Kidney tubule cell (primary cell): ENCODE data around the gene CEMIP2.
A peak's percentile ranks its signal among the peaks of the same experiment; 100 is the strongest.

ENCODE experiments used
- DNase-seq: peaks from one replicate; pipeline ENCODE4 v3.0.0-alpha.2; 2018; ENCODE audit warnings: low spot score

CEMIP2 gene

DNA sequence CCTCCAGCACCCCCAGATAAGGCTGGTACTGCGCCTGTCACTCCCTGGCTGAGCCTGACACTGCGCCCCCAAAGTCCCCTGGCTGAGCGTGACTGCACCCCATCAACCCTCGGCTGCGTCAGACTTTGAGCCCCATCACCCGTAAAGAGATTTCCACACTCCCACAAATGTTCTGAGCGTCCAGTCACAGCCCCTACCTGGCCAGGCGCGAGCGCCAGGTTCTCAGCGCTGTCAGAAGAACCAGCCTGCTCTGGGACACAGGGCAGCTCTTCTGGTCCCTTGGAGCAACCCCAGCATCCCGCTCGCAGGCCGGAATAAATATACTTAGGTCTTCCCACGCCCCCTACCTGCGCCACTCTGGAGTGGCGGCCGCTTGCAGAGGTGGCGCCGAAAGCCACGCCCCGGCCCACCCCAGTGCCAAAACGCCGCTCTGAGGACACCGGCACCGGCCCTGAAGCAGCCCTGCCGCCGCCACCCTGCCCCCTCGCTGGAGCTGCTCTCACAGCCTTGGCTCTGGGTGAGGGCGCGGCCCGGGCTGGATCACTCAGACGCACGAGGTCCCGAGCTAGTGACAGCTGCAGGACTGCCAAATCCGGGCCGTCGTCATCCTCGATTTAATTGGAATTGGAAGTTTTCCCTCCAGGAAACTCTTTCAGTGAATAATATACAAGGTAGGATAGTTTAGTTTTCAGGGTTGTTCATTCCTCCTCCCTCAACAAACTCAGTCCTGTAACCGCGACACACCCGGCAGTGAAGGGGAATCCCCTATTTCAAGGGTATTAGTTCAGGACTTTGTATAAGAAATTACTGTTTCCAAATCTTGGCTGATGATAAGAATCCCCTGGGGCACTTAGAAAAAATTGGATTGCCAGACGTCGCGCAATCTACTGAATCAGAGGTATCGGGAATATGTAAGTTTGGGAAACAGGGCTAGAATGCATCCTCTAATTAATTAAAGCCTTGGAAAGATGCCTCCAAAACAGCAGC lies 1.2 kb upstream of the CEMIP2 start:
- peak; percentile 81 for DNase-seq

DNA sequence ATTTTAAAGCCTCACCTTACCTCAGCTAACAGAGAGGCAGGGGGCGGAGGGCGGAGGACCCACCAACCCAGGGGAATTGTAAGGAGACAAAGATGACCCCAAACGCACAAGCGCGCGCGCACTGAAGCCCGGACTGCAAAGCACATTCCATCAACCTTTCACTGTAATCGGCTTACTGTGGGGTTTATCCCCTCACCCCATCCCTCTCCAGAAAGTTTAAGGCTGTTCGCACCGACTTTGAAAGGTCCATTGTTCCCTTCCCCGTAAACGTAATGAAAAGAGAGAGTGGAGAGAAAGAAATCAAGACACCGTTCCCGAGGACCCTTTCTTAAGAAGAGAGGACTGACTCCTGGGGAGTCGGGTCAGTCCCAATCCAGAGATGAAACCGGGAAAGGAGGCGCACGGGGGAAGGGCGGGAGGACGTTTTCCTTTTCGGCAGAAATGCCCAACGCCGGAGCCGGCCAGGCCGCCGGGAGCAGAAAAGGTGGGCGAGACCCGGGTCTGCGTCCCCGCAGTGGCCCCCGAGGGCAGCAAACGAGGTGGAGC lies 464 bp downstream of the CEMIP2 start:
- peak; percentile 35 for DNase-seq

DNA sequence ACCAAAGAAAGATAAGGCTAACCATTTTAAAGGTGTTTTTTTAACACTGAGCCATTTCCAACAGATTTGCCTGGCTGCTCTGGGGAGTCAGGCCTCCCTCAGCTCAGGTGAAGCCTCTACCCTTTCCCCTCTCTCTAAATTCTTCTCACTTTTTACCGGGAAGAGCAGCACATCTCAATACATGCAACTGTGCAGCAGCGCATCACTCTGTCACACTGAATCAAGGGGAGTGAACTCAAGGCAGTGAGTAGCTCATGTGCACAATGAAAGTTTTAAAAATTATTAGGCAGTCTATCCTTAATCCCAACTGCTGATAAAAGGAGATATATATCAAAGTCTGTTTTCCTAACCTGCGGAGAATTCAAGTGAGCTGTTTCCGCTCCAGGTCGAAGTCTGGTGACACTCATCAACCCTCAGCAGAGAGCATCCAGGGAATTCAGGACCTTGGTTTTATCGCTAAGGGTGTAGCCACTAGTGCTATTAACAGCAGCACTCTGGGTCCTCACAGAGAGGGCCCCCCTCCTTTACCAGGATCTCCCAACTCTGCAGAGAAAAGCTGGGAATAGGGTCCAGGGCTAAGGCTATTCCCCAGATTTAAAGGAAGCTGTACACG lies 1.0 kb downstream of the CEMIP2 start:
- DNase-seq, result no peak

DNA sequence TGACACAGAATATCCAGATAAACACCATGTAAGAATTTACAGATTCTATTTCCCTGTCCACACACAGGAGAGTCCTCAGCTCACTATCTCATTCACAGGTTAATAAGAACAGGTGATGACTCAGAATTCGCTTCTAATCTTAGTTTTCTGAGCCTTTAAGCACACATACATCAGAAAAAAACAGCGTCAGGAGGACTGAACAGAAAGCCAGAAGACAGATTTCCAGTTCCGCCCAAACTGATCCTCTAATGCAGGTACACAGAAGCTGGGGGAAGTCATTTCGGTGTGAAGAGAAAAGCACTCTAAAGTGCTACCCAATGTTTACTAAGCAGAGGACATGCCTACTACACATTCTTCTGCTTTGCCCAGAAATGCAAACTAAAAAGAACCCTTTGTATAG lies 1.6 kb downstream of the CEMIP2 start:
- peak; percentile 82 for DNase-seq

DNA sequence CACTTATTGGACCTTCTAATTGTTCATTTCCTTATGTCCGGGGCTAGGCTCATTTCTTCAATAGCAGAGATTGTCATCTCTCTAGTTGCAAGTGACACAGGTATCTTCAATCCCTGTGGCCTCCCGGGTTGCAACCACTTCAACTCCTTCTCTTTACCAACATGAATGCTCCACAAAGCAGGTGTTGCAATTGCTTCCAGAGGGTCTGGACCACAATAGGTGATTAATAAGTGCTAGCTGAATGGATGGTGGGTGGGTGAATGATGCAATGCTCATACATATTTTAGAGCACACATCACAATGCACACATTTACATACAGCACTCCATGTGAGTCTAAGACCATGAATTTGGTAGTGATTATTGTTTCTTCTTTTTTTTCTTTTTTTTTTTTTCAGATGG lies 2.6 kb downstream of the CEMIP2 start:
- peak; percentile 49 for DNase-seq

DNA sequence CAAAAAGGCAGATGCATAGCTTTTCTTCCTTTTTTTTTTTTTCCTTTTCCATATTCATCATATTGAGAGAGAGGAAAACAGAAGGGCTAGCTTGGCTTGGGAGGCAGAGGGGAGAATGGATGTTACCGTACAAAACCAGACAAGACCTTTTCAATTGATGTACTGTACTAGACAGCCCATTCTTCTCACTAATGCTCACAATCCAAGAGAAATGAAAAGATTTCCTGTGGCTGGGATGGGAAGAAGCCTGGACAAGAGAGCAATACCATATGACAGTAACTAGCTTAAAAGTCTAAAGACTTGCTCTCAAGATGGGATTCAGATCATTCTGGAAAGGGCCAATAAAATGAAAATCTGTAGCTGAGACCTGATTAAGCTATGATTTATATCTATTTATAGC lies 3.4 kb downstream of the CEMIP2 start:
- DNase-seq, result no peak

DNA sequence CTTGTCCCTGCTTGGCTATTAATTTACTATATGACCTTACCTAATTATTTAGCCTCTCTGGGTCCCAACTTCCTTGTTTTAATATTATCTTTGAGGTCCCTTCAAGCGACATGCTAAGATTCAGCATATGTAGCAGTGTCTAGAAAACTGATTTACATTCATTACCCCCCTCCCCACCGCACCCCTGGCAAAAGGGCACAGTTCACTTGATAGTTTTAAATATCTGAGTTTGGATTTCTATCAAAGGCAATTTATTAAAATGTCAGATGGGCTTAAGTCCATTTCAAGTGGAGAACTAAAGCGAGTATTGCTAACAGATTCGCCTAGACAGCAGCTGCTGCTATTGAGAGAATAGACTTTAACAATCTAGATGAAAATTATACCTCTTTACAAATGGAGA lies 3.9 kb downstream of the CEMIP2 start:
- DNase-seq, result no peak

DNA sequence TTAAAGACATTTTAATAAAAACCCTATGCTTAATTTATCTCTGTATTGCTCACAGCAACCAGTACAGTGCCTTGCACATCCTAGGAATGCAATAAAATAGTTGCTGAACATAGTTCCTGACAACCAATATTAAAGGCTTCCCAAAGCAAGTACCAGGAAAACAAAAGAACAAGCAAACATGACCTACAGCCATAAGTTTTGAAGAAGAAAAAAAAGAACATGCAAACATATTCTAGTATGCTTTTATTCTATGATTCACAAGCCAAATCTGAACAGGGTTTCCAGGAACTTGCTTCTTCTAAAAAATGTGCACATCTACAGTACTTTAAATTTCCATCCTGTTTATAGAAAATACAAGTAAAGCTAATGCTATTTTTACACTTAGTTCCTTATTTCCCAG lies 4.5 kb downstream of the CEMIP2 start:
- DNase-seq, result peak; percentile 37

DNA sequence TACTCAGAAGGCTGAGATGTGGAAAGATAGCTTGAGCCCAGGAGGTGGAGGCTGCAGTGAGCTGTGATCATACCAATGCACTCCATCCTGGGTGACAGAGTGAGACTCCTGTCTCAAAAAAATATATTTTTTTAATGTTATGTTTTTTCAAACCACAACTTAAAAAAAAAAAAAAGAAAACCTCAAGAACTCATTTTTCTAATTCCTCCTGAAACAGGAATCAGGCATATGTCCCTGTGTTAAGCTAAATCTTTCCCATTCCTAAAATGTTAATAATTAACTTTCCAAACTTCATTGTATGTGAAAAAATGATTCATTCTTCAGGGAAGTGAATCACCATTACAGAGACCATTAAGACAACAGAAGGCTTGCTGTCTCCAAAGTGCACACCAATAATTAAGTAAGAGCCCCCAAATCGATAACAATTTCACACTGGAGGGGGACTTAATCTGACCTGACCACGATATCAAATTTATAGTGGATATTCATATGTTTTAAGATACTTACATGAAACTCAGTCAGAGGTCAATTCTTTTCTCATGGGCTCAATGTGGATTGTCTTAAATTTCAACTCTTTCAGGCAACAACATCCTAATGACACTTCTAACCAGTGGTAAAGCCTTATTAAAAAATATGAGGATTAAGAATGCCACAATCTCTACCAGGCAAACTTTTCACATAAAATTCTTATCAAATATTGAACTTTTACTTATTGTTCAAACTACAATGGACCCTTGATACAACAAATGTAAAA lies 5.2 kb downstream of the CEMIP2 start:
- DNase-seq, result peak; percentile 94

DNA sequence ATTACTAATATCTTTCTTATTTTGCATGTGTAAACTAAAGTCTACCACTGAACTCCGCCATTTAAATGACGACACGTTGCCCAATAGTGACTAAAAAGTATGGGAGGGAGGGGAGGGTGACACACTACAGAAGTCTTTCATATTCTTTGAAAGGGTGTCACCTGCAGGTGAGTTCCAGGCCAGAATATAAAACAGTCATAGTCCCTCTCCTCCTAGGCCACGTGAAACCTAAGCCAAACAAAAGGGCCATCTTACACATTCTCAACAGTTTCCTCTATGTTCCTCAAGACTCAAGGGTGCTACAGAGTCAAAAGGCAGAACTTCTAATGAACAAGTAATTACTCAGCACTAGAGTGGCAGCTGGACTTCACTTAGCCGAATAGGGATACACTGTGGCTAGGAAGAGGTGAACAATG lies 6.4 kb downstream of the CEMIP2 start:
- peak; percentile 42 for DNase-seq

DNA sequence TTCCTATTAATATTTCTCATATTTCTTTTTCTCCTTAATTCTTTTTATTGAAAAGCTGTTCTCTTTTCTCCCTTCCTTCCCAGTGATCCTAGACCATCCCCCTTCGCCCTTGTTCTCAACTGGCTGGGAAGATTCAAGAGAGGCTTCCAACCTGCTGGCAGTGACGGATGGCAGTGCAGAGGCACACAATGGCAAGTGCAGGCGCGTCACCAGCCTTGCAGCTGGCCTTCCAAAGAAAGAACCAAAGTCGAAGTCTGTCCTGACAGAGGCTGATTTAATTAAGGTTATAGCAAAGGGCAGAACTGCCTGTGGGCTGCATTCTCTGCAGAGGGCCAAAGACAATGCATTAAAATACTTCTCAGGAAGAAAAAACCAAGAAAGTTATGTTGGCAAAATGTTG lies 7.4 kb downstream of the CEMIP2 start:
- DNase-seq, result no peak

DNA sequence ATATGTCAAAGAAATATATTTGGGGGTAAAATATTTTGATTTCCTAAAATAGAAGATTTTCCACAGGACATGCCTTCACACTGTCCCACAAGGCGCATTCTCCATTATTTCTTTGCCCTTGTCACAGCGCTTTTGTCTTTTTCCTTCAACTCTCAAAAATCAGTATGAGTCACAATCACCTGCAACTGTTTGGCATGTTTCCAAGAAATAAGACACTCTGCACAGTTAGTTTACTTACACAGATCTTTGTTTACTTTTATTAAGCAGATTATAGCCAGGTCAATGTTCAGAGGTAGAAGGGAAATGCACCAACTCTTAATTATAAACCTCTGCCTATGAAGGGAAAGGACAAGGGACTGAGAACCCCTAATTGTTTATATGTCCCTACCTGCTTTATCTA lies 9.5 kb downstream of the CEMIP2 start:
- peak; percentile 79 for DNase-seq

DNA sequence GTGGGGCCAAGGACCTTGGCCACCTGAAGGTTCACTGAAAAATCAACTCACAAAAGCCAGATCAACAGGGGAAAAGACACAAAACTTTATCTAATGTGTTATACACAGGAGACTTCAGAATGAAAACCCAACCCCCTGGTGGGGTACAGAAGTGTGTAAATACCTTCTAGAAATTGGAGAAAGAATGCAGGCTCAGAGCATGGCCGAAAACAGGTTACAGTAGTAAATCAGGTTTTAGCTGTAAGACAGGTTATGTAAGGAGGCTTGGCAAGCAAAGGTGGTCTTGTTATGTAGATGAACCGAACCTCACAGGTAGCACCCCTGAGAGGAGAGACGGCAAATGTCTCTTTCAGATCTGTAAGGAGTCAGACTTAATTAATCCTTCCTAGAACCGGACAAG lies 10.0 kb downstream of the CEMIP2 start:
- DNase-seq, result no peak

DNA sequence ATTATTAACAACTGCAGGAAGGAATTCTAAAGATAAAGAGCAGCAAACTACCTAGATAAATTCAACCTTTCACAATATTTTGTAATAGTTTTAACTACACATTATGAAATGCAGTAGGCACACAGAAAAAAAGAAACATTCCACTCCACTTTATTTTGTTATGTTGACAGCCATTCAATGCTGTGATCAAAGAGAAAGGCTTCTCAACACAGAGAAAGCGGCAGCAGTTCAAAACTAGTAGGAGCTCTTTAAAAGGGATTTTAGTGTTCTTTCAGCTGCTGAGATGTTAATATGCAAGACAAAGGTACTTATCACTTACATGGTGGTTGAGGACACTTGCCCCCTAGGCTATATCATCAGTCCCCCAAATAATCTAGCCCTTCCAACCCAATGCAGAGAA lies 11.6 kb downstream of the CEMIP2 start:
- DNase-seq, result no peak

DNA sequence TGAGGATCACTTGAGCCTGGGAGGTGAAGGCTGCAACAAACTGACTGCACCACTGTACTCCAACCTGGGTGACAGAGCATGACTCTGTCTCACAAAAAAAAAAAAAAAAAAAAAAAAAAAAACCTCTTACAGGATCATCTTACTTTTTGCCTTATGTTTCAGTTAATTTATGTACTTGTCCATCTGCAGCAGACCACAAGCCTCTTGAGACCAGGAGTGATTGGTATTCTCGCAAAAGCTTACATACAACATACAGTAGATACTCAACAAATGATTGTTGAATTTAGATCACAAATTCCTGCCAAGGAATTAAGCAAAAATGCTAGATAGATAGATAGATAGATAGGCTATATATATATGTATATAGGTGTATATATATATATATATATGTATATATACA lies 12.4 kb downstream of the CEMIP2 start:
- DNase-seq, result no peak

DNA sequence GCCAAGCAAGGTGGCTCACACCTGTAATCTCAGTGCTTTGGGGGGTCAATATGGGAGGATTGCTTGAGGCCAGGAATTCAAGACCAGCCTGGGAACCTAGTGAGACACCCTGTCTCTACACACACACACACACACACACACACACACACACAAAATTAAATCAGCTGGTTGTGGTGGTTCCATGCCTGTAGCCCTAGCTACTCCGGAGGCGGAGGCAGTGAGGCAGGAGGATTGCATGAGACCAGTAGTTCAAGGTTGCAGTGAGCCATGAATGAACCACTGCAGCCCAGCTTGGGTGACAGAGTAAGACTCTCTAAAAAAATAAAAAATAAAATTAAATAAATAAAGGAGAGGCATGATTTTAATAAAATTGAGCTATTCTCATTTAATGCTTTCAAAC lies 13.1 kb downstream of the CEMIP2 start:
- DNase-seq, result no peak

DNA sequence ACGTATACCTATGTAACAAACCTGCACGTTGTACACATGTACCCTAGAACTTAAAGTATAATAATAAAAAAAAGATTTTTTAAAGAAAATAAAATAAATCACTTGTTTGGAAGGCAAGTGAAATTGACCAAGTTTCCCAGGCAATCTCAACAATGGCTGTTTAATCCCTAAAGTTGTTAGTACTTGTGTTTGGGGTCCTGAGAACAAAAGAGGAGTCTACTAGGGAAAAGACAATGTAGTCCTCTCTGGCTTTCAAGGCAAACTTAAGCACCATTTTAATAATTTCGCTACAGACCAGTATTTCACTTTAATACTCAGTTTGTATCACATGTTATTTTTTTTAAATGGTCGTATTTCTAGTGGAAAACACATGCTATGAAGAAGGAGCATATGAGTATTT lies 14.2 kb downstream of the CEMIP2 start:
- no peak for DNase-seq

DNA sequence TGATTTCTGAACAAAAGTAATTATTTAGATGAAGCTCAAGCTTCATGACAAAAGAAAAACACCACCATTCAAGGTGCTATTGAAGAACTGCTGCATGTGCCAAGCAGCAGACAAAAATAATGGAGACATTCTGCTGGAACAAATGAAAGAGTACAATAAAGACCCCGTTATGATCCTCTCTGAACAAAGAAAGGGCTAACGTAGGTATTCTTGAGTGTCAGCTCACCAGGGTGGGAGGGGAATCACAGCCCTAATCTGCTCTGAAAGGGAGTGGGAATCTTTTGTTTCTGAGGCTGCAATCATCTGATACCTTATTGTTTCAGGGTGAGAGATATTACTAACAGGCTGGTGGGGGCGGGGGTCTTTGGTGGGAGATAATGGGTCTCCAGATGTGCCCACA lies 15.4 kb downstream of the CEMIP2 start:
- DNase-seq, result no peak

DNA sequence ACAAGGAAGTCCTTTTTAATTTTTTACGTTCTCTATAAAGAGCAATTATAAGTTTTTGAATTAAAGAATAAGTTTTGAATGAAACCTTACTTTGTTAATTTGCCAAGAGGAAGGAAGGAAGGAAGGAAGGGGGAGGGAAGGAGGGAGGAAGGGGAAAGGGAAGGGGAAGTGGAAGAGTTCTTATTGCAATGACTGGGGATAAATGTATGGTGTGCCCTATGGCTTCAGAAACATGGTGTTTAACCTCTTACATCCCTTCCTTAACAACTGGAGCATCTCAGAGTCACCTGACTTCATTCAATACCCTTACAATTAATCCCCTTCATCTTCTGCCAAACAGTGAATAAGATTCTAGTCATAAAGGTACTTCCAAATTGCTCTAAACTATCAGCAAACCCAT lies 16.0 kb downstream of the CEMIP2 start:
- DNase-seq, result no peak

DNA sequence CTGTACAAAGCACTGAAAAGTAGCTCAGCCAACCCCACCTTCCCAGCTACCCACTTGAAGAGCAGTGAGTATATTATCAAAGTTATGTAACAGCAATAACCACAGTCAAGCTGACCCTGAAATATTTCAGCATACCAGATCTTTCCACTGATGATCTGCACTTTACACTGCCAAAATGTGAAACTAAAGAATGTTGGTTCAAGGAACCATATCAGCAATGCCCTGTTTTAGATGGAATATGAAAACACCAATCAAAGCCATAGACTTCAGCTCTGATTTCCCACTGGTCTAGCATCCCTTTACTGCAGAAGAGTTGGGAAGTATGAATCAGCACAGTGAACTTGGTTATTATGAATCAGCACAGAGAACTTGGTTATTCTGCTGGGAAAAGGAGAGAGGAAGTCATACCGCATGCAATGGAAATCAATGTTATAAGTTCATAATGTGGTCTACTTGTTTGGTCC lies 20.0 kb downstream of the CEMIP2 start:
- peak; percentile 60 for DNase-seq

DNA sequence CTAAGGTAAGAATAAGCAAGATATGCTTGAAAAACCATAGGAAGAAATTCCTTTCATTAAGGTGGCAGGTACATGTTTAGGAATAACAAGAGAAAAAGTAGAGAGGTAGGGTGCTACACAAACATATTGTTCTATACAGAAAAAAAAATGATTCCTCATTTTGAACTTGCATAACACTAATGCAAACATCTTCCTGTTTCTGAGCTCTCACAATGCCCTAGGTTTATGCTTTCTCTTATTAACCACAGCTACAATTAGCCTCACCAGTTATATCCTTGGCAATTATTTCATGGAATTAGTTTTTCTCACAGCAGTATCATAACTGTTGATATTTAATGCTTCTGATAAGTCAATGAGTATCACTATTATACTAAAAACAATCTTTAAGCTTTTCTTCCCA lies 20.7 kb downstream of the CEMIP2 start:
- no peak for DNase-seq

DNA sequence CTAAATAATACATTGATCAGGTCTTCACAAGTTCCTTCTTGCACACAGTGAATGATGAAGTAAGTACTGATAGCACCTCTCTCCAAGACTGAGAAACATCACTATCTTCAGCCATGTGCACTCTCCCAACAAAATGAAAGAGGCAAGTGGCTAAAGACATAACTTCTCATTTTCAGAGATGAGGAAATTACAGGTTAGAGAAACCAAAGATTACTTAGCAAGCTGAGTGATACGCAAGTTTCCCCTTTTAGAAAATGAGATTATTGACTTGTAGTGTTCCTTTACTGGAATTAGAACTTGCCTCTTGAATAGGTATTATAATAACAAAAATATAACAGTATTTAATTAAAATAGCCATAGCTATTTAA lies 21.6 kb downstream of the CEMIP2 start:
- DNase-seq, result no peak
